ENCODE measurements around the gene WDR89. TPM values are rescaled to one million over a fixed set of nuclear protein-coding genes. Genes with fewer than 3 reads are reported as not detected.

The WDR89 gene
- total RNA-seq (2011; cell fraction: chromatin; rRNA removed; ENCODE audit: low replicate concordance): 4.0 and 23.3 TPM in 2 replicates
- 3.0 and 4.3 TPM in 2 replicates for total RNA-seq (2011; cell fraction: nucleolus; rRNA removed)
- 7.2 and 7.7 TPM in 2 replicates for total RNA-seq (2011; cell fraction: nucleoplasm; rRNA removed)
- total RNA-seq (2014; rRNA removed): 11.3 and 11.7 TPM in 2 replicates
- total RNA-seq (2014; rRNA removed; fragmentation: Illumina TruSeq; extraction: Trizol): 25.6 and 27.7 TPM in 2 replicates
- 16.0 and 18.0 TPM in 2 replicates for total RNA-seq (2015; rRNA removed; fragmentation: Illumina TruSeq; extraction: Trizol)
- 15.7 and 19.0 TPM in 2 replicates for total RNA-seq (2021)
- 13.7 and 20.1 TPM in 2 replicates for polyA plus RNA-seq (2011; rRNA removed)
- polyA plus RNA-seq (2011; cell fraction: cytosol; rRNA removed): 2.0 and 6.1 TPM in 2 replicates
- 2.8 and 5.5 TPM in 2 replicates for polyA plus RNA-seq (2011; cell fraction: nucleus; rRNA removed)
- polyA plus RNA-seq (2012): 8.0 and 14.1 TPM in 2 replicates
- polyA plus RNA-seq (2014; fragmentation: Illumina TruSeq; extraction: Trizol): 13.2 and 14.9 TPM in 2 replicates
- polyA plus RNA-seq (2014; fragmentation: Nextera tagmentation; extraction: Ambion mirVana): 10 to 100 TPM; 16.2 to 23.8 TPM
- polyA plus RNA-seq (2014; rRNA removed): 9.3 and 9.9 TPM in 2 replicates
- polyA minus RNA-seq (2011; rRNA and poly(A)+ RNA removed): 39.8 and 48.7 TPM in 2 replicates
- 7.3 and 8.8 TPM in 2 replicates for polyA minus RNA-seq (2011; cell fraction: cytosol; rRNA and poly(A)+ RNA removed)
- polyA minus RNA-seq (2011; cell fraction: nucleus; rRNA and poly(A)+ RNA removed): 3.1 and 7.4 TPM in 2 replicates
- percentile 73 among the genes with signal in this experiment for Bru-seq, nascent RNA
- BruChase-seq, experiment 1, labeled RNA remaining after a 2-hour chase: percentile 71 among the genes with signal in this experiment
- BruChase-seq, experiment 2, labeled RNA remaining after a 6-hour chase: percentile 69 among the genes with signal in this experiment
- long read RNA-seq, experiment 1, transcript WDR89-201 (3 exons, 1,687 nt): major isoform, 12 of 52 reads
- long read RNA-seq, experiment 1, partial matches to known transcripts: 0 of 52 reads
- long read RNA-seq, experiment 1, other reads (novel, unspliced or antisense): 35 of 52 reads
- long read RNA-seq, experiment 2, transcript WDR89-204 (1 exons, 2,935 nt): major isoform, 13 of 16 reads
- long read RNA-seq, experiment 2, partial matches to known transcripts: 1 of 16 reads
- long read RNA-seq, experiment 2, other reads (novel, unspliced or antisense): 2 of 16 reads
- long read RNA-seq, experiment 3, partial matches to known transcripts: 0 of 14 reads
- long read RNA-seq, experiment 3, other reads (novel, unspliced or antisense): 9 of 14 reads

- Histone ChIP-seq H3K79me2 (ENCODE audit: control insufficient read depth, insufficient read depth, low read length) (peaks cover 56% of the 10 kb centered on the region), H3K27ac (ENCODE audit: extremely low read depth, low read depth, low read length) (peak within 1 kb of the TSS; percentile 92), H3K27me3 (ENCODE audit: control insufficient read depth in 2 of 2, insufficient read depth in 2 of 2, low read length in 2 of 2) (no peaks in the 10 kb centered on the region), H3K4me2 (ENCODE audit: insufficient read depth, low read length) (peak within 1 kb of the TSS; percentile 87), H4K20me1 (replicated peaks; ENCODE audit: control insufficient read depth, insufficient read depth, low read length) (no peaks in the 10 kb centered on the region), H3K9me1 (ENCODE audit: control insufficient read depth, insufficient read depth, low read length) (no peaks in the 10 kb centered on the region), H3K9ac (ENCODE audit: insufficient read depth in 1 of 2, low read depth in 2 of 2, low read length in 2 of 2) (peak within 1 kb of the TSS; percentile 92 to 93), H3K4me3 (peak within 1 kb of the TSS; percentile 56), H2AFZ (ENCODE audit: low read depth, low read length) (peak within 1 kb of the TSS; percentile 97), H3K9me3 (replicated peaks; ENCODE audit: control insufficient read depth, insufficient read depth, low read depth, low read length) (no peaks in the 10 kb centered on the region), H3K36me3 (ENCODE audit: control insufficient read depth, insufficient read depth, low read length) (peaks cover 9% of the 10 kb centered on the region), H3K4me1 (replicated peaks in 1 of 2; ENCODE audit: control insufficient read depth in 2 of 2, insufficient read depth in 2 of 2, low read length in 2 of 2) (peaks cover 0 to 7% of the 10 kb centered on the region in 2 experiments; a peak in 4 of 5 replicates)
- no TSS peak for BruUV-seq (replicated peaks)
- in situ Hi-C loops (cut with MboI): no loop called here
- POLR2A ChIA-PET: interaction anchor here (0.8 to 1.7 kb wide), 5 partner anchors 10 to 149 kb away, joined by 3 to 7 read pairs (median 5); no protein-coding TSS in a partner anchor
- FAIRE-seq (peak; percentile 100), DNase-seq (ENCODE audit: extremely low read depth in 1 of 4, low spot score in 3 of 4) (peak; percentile 90 to 97 (median 95)), ATAC-seq (peak; percentile 92)
- CTCF ChIA-PET (ENCODE audit: low intra/inter-chr PET ratio): interaction anchor here (0.7 kb wide), 1 partner anchor 9 kb away, joined by 5 read pairs; no protein-coding TSS in a partner anchor
- intact Hi-C loops (cut with micrococcal nuclease): loop anchor here (2.0 kb wide), 1 partner anchor 85 kb away; no protein-coding TSS in a partner anchor
- WGBS (ENCODE audit: insufficient coverage, low coverage, missing lambda C conversion rate): under 1% methylated on average over 46 of the region's 60 CpGs
- TF ChIP-seq HINFP (tag; conservative IDR thresholded peaks at IDR 0.05; ENCODE audit: low read depth) (no peak), ZNF511 (CRISPR knock-in tag; IDR thresholded peaks at IDR 0.05) (peak; percentile 86; the same call in 1 of the 2 replicates)
Observed at GRCh38 chr14:63641473-63642228, at the start of gene WDR89. TSS of gene WDR89 (minus strand) at chr14:63641871. CDS start at chr14:63599942, 41,929 bp downstream.
